Activated CD4-positive, alpha-beta T cell treated with anti-CD3 and anti-CD28 coated beads, Interleukin-2, amount 50 U/mL, for 48 hours (primary cell): ENCODE results near the gene ZBTB21.
A peak's percentile ranks its signal among the peaks of the same experiment; 100 is the strongest.

Source experiments
- DNase-seq, 2 experiments: peaks; one replicate each; pipeline ENCODE4 v3.0.0-alpha.2; 2020

Gene ZBTB21

DNA sequence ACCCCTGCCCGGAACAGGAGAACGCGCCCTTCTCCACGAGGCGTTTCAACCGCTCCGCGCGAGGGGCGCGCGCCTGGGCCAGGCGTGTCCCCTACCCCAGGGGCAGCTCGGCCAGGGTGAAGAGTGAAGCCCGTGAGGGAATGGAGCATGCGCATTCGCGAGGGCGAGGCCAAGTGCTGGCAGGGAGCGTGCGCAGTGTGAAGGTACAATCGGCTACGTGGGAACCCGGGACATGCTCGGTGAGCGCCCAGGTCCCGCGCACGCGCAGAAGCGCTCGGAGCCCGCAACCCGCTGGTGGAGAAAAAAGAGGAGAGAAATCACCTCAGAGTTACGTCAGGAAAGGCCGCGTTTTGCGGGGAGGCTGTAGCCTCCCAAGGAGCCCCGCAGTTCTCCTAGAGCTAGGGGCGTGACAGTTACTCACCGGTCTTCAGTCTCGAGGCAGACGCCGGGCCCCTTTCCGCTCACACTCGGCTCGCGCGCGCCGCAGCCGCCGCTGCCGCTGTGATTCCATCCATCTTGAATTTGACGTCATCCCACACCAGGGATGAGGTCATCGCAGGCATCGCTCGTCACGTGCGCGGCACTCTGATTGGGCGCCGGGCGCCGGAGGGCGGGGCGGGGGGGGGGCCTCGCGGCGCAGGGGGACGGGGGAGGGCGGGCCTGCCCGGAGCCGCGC lies at the start of gene ZBTB21:
Gene ZBTB21, minus strand, starts transcription at position 530 of the 676 bp plus-strand sequence. CDS start 16,265 bp downstream, outside the sequence.
- peak; percentile 99 for DNase-seq

- DNase-seq, result no peak
These were observed 49.6 kb upstream of the ZBTB21 start for GRCh38 chr21:42059721-42060120.

- no peak for DNase-seq
These were observed 49.0 kb upstream of the ZBTB21 start for GRCh38 chr21:42059141-42059540.

GRCh38 chr21:42058631-42059111 lies 48.5 kb upstream of the ZBTB21 start:
- no peak for DNase-seq

DNA sequence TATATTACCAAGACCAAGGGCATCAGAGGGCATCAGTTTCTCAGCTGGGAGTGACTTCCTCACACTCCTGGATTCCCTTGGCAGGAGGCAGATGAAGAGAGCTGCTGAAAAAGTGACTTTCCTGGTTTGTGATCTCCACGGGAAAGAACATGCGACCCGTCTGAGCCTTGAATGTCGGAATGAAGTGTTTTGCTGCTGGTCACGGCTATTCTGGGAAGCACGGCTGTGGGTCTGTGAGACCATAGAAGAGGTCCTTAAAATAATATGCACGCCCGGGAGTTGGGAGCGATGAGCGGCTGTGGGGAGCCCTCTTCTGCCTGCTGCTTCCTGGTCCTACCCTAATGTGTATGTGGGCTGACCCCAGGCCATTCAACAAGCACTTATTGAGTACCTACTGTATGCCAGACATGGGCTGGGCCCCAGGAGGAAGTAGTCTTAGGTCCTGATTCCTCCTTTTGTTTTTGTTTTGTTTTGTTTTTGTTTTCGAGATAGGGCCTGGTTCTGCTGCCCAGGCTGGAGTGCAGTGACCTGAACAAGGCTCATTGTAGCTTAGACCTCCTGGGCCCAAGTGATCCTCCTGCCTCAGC lies 47.8 kb upstream of the ZBTB21 start:
- DNase-seq, result no peak

GRCh38 chr21:42056996-42057689 lies 47.0 kb upstream of the ZBTB21 start:
- DNase-seq, result no peak

- no peak for DNase-seq
These were observed 46.3 kb upstream of the ZBTB21 start for GRCh38 chr21:42056468-42056867.

- DNase-seq, result no peak
These were observed 45.3 kb upstream of the ZBTB21 start for GRCh38 chr21:42055425-42055824.

GRCh38 chr21:42051788-42052187 lies 41.6 kb upstream of the ZBTB21 start:
- DNase-seq, result no peak

DNA sequence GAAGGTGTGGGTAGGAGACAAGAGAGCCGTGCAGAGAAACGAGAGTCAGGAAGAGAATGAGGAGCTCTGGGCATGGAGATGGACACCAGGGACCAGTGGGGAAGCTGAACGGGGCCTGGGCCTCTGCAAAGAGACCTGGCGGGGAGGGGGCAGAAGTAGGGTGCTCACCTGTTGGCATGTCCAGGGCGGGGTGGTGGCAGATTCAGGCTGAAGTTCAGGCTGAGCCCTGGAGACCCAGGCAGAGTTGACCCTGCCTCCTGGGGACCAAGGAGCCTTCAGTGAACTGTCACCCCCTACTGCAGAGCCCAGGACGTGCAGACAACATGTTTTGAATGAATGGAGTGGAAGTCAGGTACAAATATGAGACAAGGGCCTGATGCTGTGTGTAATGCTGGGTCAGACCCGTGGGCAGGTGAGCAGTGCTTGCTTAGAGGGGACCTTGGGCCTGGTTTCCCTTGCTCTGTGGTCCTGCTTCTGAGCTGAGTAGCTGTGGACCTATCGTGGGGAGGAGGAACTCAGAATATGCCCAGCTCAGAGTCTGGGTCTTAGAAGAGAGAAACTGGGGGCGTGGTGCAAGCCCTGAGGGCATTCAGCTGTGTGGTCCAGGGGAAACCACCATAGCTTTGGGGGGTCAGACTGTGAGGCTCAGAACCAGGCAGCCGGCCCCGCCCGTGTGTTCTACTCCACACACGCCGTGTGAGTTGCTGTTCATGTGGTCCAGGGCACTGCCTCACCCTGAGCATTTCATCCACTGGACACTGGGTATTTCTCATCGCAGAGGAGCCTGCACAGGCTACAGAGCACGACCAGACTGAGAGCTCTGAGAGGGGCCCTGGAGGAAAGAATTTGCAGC lies 39.6 kb upstream of the ZBTB21 start:
- DNase-seq, result no peak

- no peak for DNase-seq
These were observed 38.9 kb upstream of the ZBTB21 start for GRCh38 chr21:42048870-42049577.

DNA sequence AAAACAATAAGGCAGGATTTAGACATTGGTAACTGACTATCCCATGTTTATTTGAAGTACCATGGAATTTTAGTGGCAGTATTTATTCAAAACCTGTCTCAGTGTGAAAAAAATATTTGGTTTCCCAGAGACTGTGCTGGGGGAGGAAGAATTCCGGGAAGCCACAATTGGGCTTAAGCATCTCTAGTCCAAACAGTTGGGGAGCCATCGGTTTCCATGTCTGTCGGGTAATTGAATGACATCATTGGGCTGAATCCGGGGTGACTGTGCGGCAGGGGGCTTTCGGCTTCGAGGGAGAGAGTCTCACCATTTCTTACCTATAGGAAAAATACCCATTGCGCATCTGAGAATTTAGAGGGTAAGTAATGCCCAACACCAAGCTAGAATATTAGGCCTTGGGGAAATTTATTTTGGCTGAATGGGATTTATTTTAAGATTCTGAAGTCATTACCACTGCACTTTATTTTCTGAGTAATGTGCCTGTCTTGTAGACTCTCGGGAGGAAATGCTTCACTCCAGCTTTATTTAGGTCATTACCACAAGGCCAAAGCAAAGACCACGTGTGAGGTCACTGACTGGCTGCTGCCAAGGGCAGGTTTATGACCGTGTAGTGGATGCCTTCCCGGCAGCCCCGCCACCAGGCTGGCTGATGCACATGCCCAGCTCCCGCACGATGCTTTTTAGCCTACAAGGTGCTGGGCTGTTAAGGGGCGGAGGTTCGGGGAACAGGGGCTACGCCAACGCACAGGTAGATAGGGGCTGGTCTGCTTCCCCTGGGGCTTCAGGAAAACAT lies 37.9 kb upstream of the ZBTB21 start:
- no peak for DNase-seq

- DNase-seq, result no peak
These were observed 34.8 kb upstream of the ZBTB21 start for GRCh38 chr21:42044871-42045495.

DNA sequence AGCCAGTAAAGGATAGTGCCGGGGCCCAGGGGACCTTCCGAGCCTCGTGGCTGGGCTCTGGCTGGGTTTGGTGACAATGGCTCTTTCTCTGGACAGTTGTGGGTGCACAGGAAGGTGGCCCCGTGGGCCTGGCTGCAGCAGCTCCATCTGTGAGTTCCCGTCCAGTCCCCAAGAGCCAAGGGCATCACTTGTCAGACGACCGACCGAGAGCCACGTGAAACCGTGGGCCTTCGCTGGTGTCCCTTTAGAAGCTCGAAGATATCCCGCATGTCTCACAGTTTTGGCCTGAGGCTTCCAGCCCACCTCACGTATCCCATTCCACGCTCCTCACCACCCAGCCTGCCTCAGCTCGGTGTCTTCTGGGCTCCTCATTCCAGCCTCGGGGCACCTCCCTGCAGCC lies 33.8 kb upstream of the ZBTB21 start:
- DNase-seq, result no peak

GRCh38 chr21:42043201-42043895 lies 33.2 kb upstream of the ZBTB21 start:
- DNase-seq, result no peak

- DNase-seq, result no peak
These were observed 32.5 kb upstream of the ZBTB21 start for GRCh38 chr21:42042651-42043050.

DNA sequence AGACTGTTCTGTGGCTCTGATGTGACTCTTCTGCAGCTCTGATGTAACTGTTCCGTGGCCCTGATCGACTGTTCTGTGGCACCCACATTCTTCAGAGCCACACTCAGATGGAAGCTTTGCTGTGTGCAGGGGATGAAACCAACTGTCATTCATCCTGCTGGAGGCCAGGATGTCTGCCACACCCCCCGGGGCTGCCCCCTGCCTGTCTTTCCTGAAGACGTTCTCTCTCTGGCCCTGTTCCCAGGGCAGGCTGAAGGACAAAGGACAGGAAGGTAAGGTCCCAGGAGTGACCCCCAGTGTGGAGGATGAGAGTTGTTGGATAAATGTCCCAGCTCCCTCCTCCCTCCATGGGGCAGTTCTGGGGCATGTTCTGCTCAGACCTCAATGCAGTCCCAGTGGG lies 31.6 kb upstream of the ZBTB21 start:
- DNase-seq, result no peak

GRCh38 chr21:42041246-42041645 lies 31.1 kb upstream of the ZBTB21 start:
- DNase-seq, result no peak

- DNase-seq, result no peak
These were observed 30.4 kb upstream of the ZBTB21 start for GRCh38 chr21:42040411-42041180.

- DNase-seq, result no peak
These were observed 29.8 kb upstream of the ZBTB21 start for GRCh38 chr21:42039911-42040351.
